ENCODE results near the gene ZFYVE9. TPM values are rescaled to one million over a fixed set of nuclear protein-coding genes. Genes with fewer than 3 reads are reported as not detected.
"Not testable (repeated sequence)": the region's sequence is repeated elsewhere in the genome, so short reads cannot be mapped to it uniquely, and the experiment has no call there.

Gene ZFYVE9
- total and polyA plus RNA-seq, 10 of the 15 experiments (the other 5 are each of a cell fraction or from before 2014, with no cell fraction given) = 0.26 to 6.9 (median 2.3) TPM

DNA sequence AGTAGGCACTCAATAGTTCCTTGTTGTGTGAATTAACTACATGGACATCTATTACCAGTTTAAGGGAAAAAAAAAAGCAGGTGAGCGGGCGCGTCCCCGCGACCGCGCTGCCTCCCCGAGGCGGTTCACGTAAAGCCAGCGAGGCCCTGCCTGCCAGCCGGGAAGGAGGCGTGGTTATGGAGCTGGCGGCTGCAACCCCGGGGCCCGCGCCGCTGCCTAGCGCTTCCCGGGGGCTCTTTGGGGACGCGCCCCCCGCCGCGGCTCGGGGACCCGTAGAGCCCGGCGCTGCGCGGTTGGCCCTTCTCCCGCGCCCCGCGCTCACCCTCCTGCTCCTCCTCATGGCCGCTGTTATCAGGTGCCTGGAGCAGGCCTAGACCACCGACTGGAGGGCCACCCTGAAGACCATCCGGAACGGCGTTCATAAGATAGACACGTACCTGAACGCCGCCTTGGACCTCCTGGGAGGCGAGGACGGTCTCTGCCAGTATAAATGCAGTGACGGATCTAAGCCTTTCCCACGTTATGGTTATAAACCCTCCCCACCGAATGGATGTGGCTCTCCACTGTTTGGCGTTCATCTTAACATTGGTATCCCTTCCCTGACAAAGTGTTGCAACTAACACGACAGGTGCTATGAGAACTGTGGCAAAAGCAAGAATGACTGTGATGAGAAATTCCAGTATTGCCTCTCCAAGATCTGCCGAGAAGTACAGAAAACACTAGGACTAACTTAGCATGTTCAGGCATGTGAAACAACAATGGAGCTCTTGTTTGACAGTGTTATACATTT lies 226.7 kb downstream of the ZFYVE9 start (continued):
- 0 out of 2 replicates have a peak, but pooled peaks have one; percentile 61 for TF ChIP-seq GATAD2B (conservative IDR thresholded peaks at IDR 0.05; ENCODE audit: low read depth)
- TF ChIP-seq IKZF1 (conservative IDR thresholded peaks at IDR 0.05) = 0 out of 2 replicates have a peak, but pooled peaks have one; percentile 18
- no peak for TF ChIP-seq NFYB (IDR thresholded peaks at IDR 0.05; ENCODE audit: insufficient read depth, low read depth, low read length)
- TF ChIP-seq RUNX3 (IDR thresholded peaks at IDR 0.05; ENCODE audit: low read length) = no peak
- peak; percentile 75; the same call in 1 of the 2 replicates for TF ChIP-seq ZNF384 (IDR thresholded peaks at IDR 0.05; ENCODE audit: borderline replicate concordance, low read depth, low read length)
- no peak for TF ChIP-seq STAT1 (conservative IDR thresholded peaks at IDR 0.05)
- no peak for TF ChIP-seq TCF7 (IDR thresholded peaks at IDR 0.05; ENCODE audit: borderline replicate concordance)
- TF ChIP-seq GABPA (IDR thresholded peaks at IDR 0.05; ENCODE audit: low read depth) = no peak
- TF ChIP-seq, protein P1, sequence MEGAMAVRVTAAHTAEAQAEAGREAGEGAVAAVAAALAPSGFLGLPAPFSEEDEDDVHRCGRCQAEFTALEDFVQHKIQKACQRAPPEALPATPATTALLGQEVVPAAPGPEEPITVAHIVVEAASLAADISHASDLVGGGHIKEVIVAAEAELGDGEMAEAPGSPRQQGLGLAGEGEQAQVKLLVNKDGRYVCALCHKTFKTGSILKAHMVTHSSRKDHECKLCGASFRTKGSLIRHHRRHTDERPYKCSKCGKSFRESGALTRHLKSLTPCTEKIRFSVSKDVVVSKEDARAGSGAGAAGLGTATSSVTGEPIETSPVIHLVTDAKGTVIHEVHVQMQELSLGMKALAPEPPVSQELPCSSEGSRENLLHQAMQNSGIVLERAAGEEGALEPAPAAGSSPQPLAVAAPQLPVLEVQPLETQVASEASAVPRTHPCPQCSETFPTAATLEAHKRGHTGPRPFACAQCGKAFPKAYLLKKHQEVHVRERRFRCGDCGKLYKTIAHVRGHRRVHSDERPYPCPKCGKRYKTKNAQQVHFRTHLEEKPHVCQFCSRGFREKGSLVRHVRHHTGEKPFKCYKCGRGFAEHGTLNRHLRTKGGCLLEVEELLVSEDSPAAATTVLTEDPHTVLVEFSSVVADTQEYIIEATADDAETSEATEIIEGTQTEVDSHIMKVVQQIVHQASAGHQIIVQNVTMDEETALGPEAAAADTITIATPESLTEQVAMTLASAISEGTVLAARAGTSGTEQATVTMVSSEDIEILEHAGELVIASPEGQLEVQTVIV (IDR thresholded peaks at IDR 0.05; ENCODE audit: borderline replicate concordance, partially characterized antibody) = no peak
- TF ChIP-seq NR2C1 (IDR thresholded peaks at IDR 0.05) = no peak
- no peak for TF ChIP-seq MYB (IDR thresholded peaks at IDR 0.05; ENCODE audit: borderline replicate concordance, low read depth, low read length)
- 0 out of 2 replicates have a peak, but pooled peaks have one; percentile 3 for TF ChIP-seq RAD21 (IDR thresholded peaks at IDR 0.05; ENCODE audit: insufficient read depth, low read depth, low read length)
- TF ChIP-seq EZH2 (IDR thresholded peaks at IDR 0.05; ENCODE audit: borderline replicate concordance, control insufficient read depth, low read depth, low read length) = no peak

DNA sequence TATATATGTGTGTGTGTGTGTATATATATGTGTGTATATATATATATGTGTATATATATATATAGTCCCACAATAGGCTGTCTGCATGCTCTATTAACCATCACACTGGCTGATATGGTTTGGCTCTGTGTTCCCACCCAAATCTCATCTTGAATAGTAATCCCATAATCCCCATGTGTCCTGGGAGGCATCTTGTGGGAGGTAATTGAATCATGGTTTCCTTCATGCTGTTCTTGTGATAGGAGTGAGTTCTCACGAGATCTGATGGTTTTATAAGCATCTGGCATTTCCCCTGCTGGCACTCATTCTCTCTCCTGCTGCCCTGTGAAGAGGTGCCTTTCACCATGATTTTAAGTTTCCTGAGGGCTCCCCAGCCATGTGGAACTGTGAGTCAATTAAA lies 228.0 kb downstream of the ZFYVE9 start:
- WGBS (ENCODE audit: insufficient coverage, insufficient replicate concordance, low lambda C conversion rate, missing lambda C conversion rate) = 100% methylated on average over 1 of the region's 1 CpG
- DNase-seq (ENCODE audit: low read depth, low spot score); RAD21 ChIA-PET (ENCODE audit: unreplicated experiment); H3K27me3 ChIP-seq (replicated peaks in 1 of 2; ENCODE audit: control insufficient read depth in 2 of 2, insufficient read depth in 2 of 2, low read length in 1 of 2); BruUV-seq (replicated peaks); H3K4me3 ChIP-seq; H3K4me2 ChIP-seq (ENCODE audit: control insufficient read depth, insufficient read depth); ATAC-seq; H2AFZ ChIP-seq (ENCODE audit: control insufficient read depth, low read depth, low read length); POLR2A ChIA-PET; in situ Hi-C loops (cut with MboI); H3K4me1 ChIP-seq (ENCODE audit: control insufficient read depth, insufficient read depth, low read length); H3K9me3 ChIP-seq (replicated peaks; ENCODE audit: control insufficient read depth, insufficient read depth, low read length); H3K27ac ChIP-seq (ENCODE audit: control insufficient read depth, insufficient read depth); CTCF ChIA-PET; H3K9ac ChIP-seq (ENCODE audit: control insufficient read depth, insufficient read depth, low read length); SMC1A ChIA-PET (ENCODE audit: uncharacterized antibody, unreplicated experiment); H4K20me1 ChIP-seq (ENCODE audit: control insufficient read depth, insufficient read depth); FAIRE-seq: not testable (repeated sequence)
- H3K79me2 ChIP-seq (ENCODE audit: control insufficient read depth, insufficient read depth, low read length) = peaks cover 11% of the 10 kb centered on the region
- intact Hi-C loops (cut with micrococcal nuclease; ENCODE audit: unreplicated experiment) = loop anchor here (10.0 kb wide), 2 partner anchors 225 to 315 kb away; partner anchors contain the start of gene ZFYVE9
- H3K36me3 ChIP-seq (ENCODE audit: control insufficient read depth in 2 of 2, insufficient read depth in 2 of 2, low read length in 1 of 2) = peaks cover 3 to 10% of the 10 kb centered on the region in 2 experiments

Measured in GM12878 (cell line).